NCI-H1694 (cell line): ENCODE data around the gene LEMD1.
"Not testable (repeated sequence)": the region's sequence is repeated elsewhere in the genome, so short reads cannot be mapped to it uniquely, and the experiment has no call there.

ENCODE experiments used
- DNase-seq: peaks from one replicate; lab custom pipeline; 2025; lab: John Stamatoyannopoulos, UW

LEMD1 gene

DNA sequence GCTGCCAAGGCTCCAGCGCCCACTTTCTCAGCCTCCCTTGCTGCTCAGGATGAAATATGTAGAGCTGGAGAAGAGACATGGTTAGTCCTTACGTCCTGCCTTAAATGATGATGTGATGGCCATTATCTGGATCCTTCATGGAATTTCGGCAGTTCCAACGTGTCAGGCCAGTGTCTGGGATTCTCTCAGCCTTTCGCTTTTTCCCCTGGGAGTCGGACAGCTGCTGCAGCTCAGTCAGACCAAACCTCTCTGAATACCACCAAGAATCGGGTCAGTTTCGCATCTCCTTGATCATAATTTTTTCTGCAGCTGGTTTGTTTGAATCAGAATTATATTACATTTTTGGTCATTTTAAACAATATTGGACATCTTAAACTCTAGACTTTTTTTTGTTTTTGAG, 42.8 kb downstream of the LEMD1 start:
- DNase-seq, result no peak

DNA sequence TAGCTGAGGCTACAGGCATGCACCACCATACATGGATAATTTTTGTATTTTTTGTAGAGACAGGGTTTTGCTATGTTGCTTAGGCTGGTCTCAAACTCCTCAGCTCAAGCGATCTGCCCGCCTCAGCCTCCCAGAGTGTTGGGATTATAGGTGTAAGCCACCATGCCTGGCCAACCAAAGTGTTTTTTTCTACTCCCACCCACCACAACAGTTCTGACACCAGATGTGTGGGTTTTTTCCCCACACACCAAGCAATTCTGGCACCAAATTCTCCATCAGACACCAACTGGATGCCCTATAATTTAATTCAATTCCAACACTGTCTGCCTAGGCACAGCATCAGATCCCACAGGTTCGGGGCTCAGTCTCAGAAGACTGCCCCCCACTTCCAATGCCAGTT, 44.5 kb downstream of the LEMD1 start:
- no peak for DNase-seq

DNA sequence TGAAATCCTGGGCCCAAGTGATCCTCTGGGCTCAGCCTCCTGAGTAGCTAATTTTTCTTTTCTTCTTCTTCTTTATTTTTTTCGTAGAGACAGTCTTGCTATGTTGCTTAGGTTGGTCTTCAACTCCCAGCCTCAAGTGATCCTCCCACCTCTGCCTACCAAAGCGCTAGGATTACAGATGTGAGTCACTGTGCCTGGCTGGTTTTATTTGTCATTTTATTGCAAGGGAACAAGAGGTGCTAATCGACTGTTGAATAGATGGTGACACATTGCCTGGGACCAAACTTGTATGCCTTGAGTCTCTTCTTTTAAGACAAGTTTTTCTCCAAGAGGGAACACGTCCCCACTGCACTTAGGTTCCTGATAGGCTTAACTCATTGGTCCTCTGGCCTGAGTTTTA, 45.1 kb downstream of the LEMD1 start:
- no peak for DNase-seq

DNA sequence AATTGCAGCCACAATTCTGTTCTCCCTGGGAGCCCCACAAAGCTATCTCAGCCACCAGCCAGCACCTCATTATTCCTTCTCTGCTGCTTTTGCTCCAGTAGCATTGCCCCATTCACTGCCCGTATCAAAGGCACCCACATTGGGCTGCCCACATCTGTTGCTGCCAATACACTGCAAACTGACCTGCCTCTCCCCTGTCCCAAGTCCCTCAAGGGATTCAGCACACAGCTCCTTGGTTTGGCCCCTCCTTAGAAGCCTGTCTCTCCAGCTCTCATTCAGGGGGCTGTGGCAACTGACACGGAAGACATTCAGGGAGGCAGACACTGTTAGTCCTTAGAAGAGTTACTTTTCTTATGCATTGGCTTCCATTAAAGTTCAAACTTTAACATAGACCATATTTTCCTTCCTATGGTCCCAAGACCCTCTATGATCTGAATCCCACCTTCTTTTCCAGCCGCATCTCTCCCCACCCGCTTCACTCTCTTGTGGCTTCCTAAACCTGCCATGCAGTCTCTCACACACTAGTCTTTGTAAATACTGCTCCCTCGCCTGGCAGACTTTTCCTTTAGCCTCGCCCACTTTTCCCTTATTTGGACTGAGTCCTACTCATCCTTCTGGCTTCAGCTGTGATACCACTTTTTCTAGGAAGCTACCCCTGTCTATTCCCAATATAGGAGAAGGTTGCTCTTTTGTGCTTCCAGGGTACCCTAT, 45.9 kb downstream of the LEMD1 start:
- peak; percentile 81 for DNase-seq

DNA sequence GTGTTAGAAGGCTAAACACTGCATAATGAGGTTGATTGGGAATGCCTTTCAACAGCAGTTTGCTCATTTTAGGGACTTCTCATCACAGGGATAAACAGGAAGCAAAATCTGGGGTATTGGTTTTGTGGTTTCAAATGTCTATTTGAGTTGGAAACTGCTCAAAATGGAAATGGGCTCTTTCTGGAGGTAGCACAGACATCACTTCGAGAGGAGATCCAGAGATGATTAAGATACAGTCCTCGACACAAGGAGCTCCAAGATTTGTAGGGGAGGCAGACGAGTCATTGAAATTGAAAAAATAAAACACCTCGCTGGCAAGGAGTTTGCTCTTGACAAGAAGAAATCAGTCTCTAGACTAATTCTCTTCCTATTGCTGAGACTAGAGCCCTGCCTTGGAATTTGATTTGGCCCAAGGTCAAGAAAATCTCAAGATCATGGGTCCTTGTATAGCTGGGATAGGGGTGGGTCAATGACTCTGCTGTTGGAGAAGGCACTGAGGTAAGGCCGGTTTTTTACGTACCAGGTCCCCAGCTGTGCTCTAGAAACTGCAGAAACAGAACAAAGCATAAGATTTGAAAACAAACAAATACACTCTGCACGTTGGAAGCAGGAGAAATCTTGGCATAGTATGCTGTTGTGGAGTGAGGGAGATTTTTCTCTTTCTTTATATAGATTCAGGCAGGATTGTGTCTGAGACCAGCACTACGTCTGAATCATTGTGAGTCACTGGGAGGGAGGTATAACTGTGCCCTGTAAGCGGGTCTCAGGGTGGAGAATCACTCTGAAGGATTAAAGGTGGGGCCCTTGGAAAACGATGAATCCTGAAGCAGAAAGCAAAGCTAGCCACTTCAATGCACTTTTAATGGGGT, 47.4 kb downstream of the LEMD1 start:
- DNase-seq, result no peak

DNA sequence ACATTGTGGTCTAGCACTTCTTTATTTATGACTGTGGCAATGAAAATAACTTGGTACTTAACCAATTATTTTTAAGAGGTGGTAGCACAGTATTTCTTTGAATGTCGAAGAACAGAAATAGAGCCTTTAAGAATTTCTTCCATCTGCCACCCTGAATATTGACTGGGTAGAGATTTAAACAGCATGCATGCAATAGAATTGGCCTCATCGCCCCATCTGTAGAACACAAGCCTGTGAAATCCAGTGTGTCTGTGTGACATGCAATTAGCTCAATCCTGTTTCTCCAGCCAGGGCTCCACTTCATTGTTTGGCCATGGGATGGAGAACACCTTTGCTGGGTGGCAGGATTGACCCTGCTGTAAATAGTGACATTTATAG, 48.1 kb downstream of the LEMD1 start:
- no peak for DNase-seq

DNA sequence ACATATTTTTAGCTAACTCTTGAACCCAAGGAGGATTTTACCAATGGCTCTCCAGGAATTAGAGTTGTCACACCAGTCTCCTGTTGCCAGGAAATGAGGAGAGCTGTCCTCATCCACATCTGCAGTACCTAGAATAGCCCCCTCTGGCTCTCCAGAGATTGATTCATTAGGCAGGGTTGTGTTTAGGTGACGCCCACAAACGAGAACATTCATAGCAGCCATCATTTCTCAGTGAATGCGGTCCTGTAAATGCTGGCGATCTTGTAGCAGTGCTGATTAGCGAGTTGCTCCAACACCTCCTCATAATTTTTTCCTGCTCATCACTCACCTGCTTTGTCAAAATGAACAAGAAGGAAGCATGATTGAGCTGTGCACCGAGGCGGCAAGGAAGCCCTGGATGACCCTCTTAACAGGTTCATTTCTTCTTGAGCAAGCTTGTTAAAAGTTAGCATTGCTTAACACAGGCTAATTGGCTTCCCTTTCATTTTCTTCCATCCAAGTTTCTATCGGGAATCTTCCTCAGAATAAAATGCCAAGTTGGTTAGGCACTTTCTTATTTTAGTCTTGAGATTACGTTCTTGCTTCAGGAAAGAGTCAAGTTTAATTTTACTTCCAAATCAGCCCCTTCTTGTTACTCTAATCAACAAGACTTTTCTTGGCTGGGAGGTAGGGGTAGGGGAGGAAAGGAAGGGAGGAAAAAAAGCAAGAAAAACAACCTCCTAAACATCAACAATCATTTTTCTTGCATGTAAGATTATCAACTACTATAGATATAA, 48.6 kb downstream of the LEMD1 start:
- DNase-seq, result no peak

DNA sequence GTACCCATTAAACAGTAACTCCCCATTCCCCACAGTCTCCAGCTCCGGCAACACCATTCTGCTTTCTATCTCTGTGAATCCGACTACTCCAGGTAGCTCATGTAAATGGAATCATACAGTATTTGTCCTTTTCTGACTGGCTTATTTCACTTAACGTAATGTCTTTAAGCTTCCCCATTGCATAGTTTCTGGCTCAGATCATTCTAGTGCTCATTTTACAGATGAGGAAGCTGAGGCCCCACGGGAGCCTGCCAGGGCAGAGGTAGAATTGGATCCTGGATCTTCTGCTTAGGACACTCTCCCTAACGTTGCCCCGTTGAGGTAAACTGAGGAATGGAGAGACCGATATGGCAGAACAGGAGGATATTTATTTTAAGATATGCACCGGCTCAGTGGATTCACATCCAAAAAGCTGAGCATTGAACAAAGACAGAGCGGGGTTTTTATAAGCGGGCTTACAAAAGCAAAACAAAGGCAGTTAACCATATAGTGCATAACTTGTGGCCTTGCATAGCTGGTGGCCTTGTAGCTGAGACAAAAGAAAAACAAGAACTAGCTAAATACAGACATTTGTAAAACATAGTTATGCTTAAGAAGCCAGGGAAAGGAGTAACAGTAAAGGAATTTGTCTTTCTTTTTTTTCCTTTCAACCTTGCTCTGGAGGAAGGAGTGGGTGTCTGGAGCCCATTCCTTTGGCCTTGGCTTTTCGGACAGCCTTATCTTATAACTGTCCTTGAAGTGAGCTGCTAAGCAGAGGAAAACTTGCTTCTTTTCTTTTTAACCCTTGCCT, 49.8 kb downstream of the LEMD1 start:
- DNase-seq, result no peak

DNA sequence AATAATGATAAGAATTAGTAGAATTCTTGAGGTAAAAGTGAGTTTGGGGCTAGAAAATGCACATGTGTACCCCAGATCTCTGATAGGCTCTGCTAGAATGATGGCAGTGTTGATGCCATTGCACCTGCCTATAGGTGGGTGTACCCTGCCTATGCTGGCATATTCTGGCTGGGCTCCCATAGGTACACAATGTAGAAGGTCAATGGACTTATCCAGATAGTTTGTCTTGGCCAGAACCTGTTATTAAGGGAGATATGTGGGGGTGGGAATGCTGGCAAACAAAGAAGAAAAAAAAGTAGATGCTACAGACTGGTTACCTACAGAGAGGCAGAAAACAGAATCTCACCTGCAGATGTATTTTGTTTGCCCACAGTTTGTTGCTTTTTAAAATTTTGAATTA, 51.1 kb downstream of the LEMD1 start:
- DNase-seq, result no peak

DNA sequence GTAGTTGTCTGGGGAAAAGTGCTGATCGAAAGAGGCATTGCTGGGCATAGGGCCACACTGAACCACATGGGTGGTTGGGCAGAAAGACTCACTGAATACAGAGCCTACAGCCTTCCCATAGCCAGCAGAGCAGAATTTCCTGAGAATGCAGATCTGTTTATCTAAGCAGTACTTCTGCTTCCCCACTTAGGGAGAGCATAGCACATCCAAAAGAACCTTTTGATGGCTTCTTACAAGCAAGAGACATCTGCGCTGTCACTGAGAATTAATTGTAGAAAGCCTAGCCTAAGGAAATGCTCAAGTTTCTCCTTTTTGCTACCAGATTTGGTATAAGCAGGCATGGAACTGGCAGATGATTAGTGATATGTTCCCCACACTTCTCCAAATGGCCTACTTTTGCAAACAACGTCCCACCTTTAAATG, 52.1 kb downstream of the LEMD1 start:
- DNase-seq, result no peak

DNA sequence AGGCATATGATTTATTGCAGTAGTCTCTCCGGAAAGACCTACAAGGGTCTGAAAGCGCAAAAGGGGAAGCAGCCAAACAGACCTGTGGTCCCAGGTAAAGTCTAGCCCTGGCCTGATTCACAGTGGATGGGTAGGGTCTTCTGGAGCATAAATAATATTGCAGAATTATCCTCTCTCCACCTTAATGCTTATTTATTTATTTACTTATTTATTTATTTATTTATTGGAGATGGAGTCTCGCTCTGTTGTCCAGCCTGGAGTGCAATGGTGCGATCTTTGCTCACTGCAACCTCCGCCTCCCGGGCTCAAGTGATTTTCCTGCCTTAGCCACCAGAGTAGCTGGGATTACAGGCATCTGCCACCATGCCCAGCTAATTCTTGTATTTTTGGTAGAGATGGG, 53.4 kb downstream of the LEMD1 start:
- DNase-seq, result no peak

DNA sequence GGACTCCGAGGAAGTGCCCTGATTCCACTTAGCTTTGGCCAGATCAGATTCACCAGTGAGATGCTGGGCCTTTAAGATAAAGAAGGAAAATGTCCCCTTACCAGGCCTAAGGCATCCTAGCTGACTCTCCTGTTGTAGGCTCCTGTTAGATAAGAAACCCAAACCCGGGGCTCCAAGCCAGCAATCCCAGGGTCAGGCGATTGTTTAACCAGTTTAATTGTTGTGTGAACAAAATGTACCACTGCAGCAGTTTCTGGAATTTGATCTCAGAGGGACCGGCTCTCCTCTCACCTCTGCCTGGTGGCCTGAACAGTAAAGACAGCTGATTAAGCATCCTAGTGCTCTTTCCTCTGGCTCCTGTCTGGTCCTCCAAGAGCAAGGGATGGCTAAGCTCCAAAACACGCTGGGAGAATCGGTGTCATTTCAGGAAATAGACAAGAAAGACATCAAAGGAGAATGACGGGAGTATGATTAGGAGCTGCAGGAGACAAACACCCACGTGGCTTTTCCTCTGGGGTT, 55.9 kb downstream of the LEMD1 start:
- no peak for DNase-seq

DNA sequence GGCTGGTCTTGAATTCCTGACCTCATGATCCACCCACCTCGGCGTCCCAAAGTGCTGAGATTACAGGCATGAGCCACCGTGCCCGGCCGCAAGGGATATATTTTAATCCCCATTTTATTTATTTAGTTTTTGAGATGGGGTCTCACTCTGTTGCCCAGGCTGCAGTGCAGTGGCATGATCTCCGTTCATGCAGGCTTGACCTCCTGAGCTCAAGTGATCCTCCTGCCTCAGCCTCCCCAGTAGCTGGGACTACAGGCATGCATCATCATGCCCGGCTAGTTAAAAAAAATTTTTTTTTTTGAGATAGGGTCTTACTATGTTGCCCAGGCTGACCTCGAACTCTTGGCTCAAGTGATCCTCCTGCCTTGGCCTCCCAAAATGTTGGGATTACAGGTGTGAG, 56.8 kb downstream of the LEMD1 start:
- DNase-seq, result not testable (repeated sequence)

DNA sequence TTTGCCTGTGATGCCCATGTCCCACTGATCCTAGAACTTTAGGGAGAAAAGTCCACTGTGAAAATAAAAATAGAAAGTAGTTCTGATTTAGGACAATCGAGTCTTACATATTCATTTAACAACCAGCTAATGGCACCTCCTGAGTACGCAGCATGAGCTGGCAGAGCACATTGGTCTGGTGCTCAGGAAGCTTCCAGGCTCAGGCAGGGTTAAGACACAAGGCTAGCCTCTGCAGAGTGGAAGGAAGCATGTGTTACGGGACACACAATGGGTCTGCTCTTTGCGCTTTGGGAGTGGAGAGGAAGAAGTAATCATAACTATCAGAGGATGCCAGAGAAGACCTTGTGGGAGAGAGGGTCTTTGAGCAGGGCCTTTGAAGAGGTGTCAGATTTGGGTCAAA, 61.0 kb downstream of the LEMD1 start:
- DNase-seq, result no peak

DNA sequence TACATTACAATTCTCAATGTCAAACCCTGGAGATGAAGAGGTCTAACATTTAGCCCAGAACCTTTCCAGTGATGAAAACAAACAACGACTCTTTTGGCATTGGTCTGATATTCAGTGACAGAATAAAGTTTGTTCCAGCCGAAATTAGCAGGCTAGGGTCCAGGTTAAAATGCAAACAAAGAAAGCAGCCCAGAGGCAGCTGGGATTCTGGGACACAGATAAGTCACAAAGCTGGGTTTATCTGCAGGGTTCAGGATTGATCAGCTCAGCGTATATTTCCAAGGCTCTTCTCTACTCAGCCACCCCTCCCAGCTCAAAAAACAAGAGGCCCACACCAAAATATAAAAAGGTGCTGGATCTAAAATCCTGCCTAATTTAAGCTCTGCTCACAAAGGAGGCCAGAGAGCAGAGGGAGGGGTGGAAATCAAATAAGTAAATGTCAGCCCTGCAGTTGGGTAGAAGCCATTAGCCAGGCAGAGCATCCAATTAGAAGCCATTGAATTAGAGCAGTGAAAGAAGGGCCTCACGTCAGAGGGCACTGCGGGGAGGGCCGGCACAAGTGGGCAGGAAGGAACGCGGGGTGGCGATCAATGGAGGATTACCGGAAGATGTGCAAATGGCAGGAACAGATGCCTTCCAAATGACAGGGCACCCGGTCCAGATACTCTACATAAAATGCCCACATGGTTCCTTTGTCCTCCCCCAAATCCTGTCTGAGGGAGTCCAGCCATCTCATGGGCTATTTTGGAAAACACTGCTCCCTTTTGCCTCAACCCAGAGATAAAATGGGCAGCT, 61.9 kb downstream of the LEMD1 start:
- DNase-seq, result no peak

DNA sequence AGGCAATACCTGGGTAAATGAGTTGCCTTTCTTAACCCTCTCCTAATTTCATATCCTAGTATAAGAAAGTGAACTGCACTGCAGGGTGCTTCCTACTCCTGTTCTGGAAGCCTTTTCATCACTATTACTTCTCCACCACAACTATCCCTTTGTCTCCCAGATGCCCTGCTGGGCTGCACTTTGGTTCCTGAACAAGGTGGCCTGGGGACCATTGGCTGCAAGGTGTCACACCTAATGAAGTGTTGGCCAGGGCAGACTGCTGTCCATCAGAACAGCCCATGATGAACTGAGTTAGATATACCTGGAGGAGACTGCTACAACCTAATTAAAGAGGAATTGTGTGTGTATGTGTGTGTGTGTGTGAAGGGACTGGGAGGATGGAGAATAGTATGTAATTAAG, 63.3 kb downstream of the LEMD1 start:
- no peak for DNase-seq

DNA sequence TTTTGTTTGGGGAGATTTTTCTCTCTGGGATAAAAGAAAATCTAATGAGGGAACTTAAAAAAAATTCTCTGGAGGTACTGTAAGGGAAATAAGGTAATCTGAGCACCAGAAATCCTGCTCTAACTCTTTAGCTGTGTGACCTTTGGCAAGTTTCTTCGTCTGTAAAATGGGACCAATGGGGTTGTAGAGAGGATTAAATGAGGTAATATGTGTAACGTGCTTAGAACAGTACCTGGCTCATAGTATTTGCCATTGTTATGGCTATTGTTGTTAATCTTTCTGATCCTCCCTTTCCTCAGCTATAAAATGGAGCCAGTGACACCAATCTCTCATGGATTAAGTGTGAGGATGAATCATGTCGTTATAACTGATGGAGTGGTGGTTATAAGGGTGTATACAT, 64.3 kb downstream of the LEMD1 start:
- DNase-seq, result no peak

DNA sequence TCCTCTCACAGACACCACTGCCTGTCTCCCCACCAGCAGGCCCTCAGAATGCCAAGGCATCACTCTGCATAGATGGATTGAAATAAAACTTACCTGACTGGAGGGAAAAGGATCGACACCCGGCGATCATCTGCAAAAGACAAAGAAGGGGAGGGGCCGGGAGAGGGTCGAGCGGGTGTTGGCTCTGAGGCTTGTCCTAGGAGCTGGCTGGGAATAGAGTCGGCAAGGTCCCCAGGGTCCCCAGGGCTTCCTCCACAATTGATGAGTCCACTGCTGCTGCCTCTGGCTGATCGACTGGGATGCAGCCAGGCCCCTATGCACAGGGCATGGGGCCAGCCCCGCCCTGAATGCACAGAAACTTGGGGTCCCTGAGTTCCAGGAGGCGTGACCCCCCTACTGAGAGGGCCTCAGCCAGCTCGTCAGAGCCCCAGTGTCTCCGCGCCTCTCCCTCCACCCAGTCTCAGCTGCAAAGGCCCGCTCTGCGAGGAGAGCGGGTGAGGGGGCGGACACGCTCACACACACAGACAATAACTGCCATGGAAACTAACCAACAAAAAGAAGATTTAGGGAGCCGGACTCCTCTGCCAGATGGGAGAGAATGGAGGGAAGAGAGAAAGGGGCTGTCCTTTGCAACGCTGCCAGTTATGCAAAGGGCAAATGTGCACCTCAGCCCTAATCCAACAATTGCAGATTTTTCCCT, 65.3 kb downstream of the LEMD1 start, which contains the start of gene KLHDC8A:
TSS of gene KLHDC8A (minus strand) at position 483 of the 700 bp plus-strand sequence. CDS start 13,318 bp downstream, outside the sequence.
- DNase-seq, result peak; percentile 75

DNA sequence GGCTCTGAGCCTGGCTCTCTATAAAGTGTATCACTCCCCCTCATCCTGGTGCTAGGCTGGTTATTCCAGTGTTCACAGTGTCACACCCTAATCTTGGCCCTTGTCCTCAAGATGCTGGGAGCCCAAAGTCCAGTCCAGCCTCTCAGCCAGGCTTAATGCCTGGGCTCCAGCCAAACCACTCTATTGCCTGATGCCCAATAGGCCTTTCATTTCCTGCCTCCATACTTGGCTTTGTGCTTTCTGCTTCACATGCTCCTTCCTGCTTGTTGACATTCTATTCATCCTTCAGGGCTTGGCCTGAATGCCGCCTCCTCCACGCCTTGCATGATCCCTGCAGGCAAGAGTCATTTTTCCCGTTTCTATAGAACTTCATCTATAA, 66.8 kb downstream of the LEMD1 start:
- no peak for DNase-seq
